A204.1 (cell line): ENCODE measurements around the gene ST8SIA2.
"Not testable (repeated sequence)": the region's sequence is repeated elsewhere in the genome, so short reads cannot be mapped to it uniquely, and the experiment has no call there.

ENCODE experiments used
- FAIRE-seq: peaks from 2 replicates; lab custom pipeline; 2012; peaks lifted over from hg19 to GRCh38; lab: Jason Lieb, UNC

ST8SIA2 gene

DNA sequence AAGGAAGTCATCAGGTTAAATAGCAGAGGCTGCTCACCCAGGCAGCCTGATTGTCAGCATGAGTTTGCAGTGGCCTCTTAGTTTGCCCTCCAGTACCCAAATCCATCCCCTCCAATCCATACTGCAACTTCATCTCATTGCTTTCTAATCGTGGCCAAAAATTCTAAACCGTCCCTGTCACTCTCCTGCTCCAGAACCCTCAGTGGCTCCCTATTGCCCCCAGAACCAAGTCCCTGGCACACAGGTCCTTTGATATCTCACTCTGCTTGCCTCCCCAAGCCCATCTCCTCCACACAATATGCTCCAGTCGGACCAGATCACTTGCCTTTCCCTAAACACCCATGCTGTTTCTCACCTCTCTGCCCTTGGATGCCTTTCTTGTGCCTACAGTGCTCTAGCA is 49.7 kb downstream of the ST8SIA2 start:
- no peak for FAIRE-seq

DNA sequence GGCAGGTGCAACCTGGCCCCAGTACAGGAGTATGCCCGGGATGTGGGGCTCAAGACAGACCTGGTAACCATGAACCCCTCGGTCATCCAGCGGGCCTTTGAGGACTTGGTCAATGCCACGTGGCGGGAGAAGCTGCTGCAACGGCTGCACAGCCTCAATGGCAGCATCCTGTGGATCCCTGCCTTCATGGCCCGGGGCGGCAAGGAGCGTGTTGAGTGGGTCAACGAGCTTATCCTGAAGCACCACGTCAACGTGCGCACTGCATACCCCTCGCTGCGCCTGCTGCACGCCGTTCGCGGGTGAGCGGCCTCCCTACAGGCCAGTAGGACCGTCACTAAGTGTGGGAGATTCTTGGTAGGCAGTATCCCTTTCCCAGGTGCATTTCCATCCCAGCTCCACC is 51.0 kb downstream of the ST8SIA2 start:
- FAIRE-seq: no peak

GRCh38 chr15:92448370-92448769 is 54.7 kb downstream of the ST8SIA2 start:
- no peak for FAIRE-seq

- no peak for FAIRE-seq
These were observed 55.8 kb downstream of the ST8SIA2 start for GRCh38 chr15:92449476-92449875.

DNA sequence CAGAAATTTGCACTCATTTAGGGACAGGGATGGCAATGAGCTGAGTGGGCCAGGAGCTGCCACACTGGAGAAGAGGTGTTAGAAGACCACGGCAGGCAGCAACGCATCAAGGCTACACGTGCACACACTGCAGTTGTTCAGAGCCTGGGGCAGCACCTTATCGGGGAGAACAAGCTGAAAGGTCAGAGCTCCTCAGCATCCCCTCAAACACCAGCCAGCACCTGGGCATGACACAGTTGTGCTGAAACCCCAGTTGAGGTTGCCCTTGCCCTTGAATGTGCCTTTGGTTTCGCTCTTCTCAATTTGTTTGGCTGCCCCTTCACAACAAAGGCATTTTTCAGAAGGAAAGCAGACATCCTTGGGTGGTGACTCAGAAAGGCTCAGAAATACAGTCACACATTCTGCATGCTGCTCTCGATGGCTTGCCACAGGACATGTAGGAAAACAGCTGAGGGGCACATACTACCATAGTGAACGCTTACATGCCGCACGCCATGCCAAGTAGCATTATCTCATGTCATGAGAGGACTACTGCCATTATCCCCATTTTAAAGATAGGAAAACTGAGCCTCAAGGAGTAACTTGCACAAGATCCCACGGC is 57.6 kb downstream of the ST8SIA2 start:
- FAIRE-seq: no peak

GRCh38 chr15:92452143-92452542 is 58.5 kb downstream of the ST8SIA2 start:
- FAIRE-seq: no peak

GRCh38 chr15:92453607-92454006 is 59.9 kb downstream of the ST8SIA2 start:
- no peak for FAIRE-seq

DNA sequence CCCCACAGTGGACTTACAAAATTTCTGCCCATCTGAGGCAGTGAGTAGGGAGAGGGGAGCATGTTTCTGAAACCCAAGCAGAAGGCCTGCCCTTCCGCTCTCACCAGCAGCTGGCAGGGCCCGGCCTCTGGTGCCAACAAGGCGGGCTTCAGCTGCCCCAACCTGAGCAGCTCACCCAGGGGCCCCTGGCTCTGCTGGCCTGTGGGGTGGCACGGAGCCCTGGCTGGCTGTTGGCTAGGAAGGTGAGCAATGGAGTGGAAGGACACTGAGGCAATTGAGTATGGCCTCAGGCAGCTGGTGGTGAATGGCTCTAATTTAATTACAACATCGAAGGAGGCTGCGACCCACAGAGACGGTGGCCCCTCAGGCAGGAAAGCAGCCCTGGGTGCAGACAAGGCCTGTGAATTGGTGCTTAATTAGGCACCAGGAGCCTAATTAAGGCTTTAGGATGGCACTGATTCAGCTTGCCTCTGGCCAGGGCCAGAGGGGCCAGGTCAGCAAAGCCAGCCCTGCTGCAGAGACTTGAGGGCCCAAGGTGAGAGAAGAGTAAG is 60.9 kb downstream of the ST8SIA2 start:
- no peak for FAIRE-seq

DNA sequence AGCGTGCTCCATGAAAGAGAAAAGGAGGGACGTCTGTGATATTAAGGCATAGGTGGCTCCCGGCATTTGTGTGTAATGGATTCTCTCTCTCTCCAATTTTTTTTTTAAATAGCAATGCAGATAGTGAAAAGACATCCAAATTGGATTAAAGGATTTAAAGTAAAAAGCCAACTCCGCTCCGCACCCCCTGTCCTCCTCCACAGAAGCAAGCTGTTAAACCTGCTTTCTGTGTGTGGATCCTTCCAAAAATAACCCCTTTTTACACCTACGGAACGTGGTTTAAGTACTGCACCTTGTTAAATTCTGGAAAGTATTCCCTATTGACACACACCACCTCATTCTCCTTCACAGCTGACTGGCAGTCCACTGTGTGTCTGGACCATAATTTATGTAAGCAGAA is 61.6 kb downstream of the ST8SIA2 start:
- no peak for FAIRE-seq

- no peak for FAIRE-seq
These were observed 63.9 kb downstream of the ST8SIA2 start for GRCh38 chr15:92457471-92458041.

DNA sequence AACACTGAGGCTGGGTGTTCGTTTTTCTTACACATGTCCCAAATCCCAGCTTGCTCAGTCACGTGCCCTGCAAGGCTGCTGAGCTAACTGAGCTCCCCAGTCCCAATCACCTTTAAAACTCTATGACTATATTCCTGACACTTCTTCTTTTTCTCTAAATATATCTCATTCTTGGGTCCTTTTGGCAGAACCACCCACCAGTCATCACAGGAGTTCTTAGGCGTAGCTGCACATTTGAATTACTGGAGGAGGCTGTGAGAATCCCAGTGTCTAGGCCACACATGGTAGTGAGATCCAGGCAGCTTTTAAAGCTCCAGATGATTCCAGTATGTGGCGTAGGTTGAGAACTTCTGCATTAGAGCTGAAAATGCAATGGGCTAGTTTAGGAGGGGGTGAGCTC is 66.3 kb downstream of the ST8SIA2 start:
- FAIRE-seq: no peak

GRCh38 chr15:92462424-92463125 is 68.9 kb downstream of the ST8SIA2 start:
- no peak for FAIRE-seq

- no peak for FAIRE-seq
These were observed 69.7 kb downstream of the ST8SIA2 start for GRCh38 chr15:92463352-92463751.

- FAIRE-seq: no peak
These were observed 70.1 kb downstream of the ST8SIA2 start for GRCh38 chr15:92463826-92464225.

DNA sequence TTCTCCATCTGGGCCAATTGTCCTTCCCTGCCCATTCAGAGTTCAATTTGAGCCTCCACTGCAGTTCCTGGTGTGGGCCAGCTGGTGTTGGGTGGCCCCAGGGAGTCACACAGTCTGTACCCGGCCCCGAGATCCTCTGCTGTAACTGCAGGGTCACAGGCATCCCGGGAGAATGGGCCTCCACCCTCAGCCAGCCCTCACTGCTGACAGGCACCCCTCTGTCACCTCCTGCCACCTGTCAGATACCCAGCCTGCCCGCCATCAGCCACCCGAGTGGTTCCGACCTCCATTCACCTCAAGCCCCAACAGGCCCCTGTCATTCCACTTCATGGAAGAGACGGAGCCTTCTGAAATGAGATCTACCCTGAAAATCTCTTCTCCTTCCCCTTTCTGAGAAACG is 73.2 kb downstream of the ST8SIA2 start:
- no peak for FAIRE-seq

GRCh38 chr15:92467245-92467644 is 73.6 kb downstream of the ST8SIA2 start:
- no peak for FAIRE-seq

DNA sequence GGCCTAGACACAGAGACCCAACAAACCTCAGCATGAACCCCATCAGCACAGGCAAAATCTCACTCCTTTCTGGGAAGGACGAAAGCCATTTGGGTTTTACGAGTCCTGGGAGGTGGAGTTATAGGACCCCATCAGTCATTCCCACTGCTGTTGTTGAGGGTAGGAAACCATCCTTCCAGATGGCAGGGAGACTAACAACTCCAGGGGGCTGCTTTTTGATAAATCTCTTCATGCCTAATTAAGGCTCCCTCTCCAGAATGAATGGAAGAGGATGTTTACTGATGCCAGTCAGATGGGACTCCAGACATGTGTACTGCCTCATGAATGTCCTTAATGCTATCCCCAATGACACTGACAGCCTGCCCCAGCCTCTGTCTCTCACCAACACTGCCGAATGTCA is 75.3 kb downstream of the ST8SIA2 start:
- FAIRE-seq: no peak

DNA sequence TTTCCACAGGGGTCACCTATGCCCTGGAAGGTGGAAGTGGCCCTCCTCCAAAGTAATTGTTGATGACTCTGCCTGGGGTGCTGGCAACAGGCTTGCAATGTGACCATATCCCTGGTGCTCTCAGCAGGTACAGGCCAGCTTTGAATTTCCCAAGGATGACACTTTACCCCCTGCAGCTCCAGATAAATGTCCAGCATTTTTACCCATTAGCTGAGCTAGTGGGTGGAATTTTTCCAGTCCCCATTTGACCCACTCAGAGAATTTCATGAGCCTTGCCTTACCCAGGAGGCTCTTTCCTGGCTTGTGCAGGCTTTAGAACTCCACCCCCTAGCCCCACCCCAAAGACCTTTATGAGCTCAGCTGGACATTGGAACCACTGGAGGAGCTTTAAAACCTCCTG is 77.6 kb downstream of the ST8SIA2 start:
- no peak for FAIRE-seq

GRCh38 chr15:92473756-92474155 is 80.1 kb downstream of the ST8SIA2 start:
- FAIRE-seq: no peak

- not testable (repeated sequence) for FAIRE-seq
These were observed 86.0 kb downstream of the ST8SIA2 start for GRCh38 chr15:92479730-92480129.

- no peak for FAIRE-seq
These were observed 86.7 kb downstream of the ST8SIA2 start for GRCh38 chr15:92480361-92480760.

- no peak for FAIRE-seq
These were observed 91.8 kb downstream of the ST8SIA2 start for GRCh38 chr15:92485441-92485840.

DNA sequence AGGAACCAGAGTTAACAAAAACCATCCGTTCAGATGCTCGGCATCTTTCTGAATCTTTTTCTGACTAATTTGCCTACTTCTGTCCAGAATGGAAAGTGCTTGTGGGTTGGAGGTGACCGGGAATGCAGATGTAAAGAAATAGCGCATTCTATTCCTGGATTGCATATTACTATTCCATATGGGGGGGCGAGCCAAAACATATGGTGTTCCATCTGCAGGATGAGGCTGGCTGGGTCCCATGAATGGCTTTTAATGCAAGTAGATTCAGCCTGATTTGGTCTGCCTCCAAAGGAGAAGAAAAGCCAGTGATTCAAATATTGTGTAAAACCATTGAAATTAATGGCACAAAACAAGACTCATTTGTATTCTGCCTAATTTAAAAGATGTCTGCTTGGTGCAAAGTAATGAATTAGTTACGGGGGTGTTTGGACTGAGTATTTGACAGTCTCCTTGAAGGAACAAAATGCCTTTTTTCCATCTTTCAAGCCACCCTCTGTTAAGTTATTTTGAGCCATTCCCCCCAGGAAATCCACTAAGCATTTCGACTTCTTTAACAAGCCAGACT is 99.0 kb downstream of the ST8SIA2 start:
- FAIRE-seq: no peak
